Measurements from ENCODE around the gene KRTAP10-3.
"Not testable (repeated sequence)": the region's sequence is repeated elsewhere in the genome, so short reads cannot be mapped to it uniquely, and the experiment has no call there.

DNA sequence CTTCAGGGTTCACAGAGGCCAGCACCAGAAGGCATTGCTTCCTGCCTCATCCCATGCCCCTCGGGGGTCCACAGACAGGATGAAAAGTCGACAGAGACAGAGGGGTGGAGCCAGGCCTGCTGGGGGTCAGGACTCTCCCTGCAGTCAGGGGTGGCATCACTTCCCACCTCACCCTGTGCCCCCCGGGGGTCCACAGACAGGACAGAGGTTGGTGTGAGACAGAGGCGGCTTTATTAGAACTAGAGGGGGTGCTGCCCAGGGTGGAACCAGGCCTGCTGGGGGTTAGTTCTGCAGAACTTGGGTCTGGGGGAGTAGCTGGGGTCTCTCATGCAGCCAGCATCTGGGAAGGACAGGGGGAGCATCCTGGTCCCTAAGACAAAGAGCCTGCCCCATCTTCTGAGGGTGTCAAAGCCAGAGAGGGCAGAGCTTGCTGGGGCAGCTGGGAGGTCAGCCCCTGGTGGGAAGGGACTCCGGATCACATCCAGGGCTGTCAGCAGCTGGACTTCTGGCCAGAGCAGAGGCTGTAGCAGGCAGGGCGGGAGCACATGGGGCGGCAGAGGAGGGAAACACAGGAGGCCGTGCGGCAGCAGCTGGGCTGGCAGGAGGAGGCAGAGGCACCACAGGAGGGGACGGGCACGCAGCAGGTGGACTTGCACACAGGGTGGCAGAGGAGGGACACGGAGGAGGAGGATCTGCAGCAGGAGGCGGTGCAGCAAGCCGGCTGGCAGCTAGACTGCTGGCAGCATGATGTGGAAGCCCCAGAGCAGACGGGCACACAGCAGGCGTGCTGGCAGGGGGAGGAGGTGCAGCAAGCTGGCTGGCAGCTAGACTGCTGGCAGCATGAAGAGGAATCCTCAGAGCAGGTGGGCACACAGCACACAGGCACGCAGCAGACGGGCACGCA is 32.6 kb upstream of the KRTAP10-3 start:
- TF ChIP-seq CTCF, POLR2AphosphoS5 (IDR thresholded peaks at IDR 0.05): not testable (repeated sequence)

All from breast epithelium (tissue), 3 donors.